GM18909 (cell line): ENCODE data around the gene MPPE1.

Experiments used
- ATAC-seq: cut with Tn5 transposase; IDR thresholded peaks from one replicate; pipeline ENCODE4 v1.9.1; 2021; ENCODE audit warnings: mild to moderate bottlenecking; ENCODE audit not compliant: unreplicated experiment, poor library complexity

The MPPE1 gene

DNA sequence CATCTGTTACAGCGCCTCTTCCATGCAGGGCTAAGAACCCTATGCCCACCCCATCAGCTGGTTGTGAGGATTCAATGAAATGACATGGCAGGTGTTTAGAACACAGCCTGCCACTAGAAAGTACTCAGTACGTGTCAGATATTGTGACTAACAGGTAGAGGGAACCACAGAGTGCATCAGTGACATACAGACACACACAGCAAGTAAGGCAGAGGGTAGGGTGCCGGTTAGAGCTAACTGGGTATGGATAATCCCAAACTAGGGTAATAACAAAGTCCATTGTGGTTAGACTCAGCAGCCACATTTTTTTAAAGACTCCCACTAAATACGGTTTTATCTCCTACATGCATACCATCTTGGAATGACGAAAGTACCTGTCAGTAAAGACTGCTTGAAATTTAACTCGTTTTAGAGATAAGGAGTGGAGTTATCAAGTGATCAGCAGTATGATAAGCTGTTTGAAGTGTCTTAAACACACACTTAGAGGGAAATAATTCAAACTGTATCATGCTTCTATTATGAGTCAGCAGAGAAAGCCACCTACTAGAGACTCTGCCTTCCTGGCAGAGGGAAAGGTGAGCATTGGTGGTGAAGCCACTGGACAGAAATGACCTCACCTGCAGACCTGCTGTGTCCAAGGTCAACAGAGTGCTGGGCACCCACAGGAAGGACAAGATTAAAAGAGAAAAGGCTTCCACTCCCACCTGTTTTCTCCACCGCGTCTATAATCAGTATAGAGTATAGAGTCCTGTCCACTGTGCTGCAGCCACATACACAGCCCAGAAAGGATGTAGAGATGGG, 20.6 kb downstream of the MPPE1 start:
- no peak for ATAC-seq

DNA sequence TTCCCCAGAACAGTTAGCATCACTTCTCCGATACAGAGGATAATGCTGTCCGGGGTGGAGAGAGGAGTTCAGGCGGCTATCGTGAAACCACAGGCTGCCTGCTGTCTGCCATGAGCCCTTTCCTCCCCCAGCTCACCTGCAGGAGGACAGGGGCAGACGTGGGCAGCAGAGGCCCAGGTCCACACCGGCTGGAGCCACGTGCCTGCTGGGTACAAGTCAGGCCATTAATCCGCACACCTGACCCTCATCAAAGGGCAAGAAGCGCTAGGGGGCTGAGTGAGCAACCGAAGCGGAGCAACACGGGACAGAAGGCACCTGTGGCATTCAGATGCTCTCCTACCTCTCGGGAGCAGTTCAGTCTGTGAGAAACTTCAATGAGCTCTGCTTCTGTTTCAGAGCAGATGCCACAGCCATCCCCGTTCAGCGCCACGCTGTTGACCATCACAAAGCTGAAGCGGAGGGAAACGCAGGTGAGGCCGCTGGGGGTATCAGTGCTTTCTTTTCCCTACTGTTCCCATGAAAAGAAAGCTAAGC, 21.5 kb downstream of the MPPE1 start:
- no peak for ATAC-seq

DNA sequence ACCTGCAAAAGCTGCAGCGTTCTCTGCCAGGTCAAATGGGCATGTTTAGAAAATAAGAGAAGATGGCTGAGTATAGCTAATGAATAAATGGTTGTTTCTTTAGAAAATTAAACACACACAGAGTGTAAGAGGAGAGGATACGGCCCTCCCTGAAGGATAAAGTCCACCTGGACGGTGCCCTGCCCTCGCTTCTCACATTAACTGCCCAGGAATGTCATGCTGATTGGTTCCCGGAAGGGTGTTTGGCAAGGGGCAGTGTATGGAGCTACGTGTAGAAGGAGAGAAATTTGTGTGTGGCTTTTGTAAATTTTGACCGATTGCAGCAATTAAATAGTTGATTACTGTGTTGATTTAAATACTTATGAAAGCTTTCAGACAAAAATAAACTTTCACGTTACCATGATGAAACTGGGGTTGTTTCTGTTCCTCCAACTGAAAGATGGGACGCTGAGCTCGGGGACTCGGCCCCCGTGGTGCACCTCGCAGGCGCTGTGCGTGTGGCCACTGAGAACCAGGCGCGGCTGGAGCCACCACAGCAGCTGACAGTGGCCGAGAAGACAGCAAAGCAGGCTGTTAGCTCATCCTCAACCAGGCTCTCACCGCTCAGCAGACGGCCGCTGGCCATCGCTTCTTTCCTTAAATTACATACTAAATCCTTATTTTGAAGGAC, 22.7 kb downstream of the MPPE1 start:
- ATAC-seq: no peak

DNA sequence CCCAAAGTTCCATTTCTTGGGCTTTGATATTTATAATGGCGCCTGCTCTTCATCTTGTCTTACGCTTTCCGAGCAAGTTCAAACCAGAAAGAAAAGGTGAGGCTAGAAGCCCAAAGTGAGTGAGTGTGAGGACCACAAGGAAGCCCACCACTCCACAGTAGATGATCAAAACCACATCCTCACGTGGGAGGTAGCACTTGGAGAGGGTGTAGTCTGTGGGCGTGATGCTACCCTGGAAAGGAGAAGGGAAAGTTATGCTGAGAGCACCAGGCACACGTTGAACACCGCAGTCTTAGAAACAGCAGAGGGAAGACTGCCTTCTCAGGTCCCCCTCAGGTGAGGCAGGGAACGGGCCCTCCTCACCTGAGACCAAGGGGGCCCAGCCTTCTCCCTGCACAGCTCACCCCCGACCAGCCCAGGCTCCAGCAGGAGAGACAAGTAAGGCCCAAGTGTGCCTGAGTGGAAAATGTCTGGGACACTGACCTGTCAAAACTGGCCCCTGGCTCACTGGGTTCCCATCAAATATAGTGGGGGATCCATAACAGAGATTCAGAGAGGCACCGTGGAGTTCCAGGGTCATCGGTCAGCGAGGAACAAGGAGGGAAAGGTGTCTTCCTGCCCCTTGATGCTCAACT, 23.6 kb downstream of the MPPE1 start:
- ATAC-seq: no peak

DNA sequence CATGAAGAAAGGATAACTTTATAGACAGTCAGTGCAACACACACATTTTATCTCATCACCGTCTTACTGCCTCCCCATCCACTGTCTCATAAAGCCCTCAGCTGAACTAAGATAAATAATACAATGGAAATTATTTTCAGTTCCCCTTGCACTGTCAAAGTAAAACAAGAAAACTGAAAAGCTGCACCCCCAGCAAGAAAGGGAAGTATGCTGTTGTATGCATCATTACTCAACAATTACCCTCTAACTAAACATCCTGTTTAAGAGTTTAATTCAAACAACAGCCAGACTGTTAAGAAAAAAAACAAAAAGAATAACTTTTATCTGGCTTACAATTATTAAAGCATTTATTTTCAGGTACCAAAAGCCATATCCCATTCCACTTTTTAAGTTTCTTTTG, 25.0 kb downstream of the MPPE1 start:
- peak; percentile 77 for ATAC-seq

DNA sequence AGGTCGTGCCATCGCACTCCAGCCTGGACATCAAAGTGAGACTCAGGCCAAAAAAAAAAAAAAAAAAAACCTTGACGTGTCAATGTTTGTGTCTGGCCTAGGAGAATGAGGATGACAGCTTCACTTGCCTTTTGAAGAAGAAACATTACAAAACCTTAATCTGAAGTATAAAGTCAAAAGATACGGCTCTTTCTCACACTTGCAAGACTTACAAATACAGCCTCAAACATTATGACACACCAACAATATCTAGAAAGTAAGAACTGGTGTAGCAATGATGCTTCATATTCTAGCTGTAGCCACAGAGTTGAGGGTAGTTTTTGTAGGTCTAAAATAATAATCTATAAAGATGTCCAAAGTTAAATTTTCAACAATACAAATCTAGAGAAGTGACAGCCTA, 25.5 kb downstream of the MPPE1 start:
- no peak for ATAC-seq

DNA sequence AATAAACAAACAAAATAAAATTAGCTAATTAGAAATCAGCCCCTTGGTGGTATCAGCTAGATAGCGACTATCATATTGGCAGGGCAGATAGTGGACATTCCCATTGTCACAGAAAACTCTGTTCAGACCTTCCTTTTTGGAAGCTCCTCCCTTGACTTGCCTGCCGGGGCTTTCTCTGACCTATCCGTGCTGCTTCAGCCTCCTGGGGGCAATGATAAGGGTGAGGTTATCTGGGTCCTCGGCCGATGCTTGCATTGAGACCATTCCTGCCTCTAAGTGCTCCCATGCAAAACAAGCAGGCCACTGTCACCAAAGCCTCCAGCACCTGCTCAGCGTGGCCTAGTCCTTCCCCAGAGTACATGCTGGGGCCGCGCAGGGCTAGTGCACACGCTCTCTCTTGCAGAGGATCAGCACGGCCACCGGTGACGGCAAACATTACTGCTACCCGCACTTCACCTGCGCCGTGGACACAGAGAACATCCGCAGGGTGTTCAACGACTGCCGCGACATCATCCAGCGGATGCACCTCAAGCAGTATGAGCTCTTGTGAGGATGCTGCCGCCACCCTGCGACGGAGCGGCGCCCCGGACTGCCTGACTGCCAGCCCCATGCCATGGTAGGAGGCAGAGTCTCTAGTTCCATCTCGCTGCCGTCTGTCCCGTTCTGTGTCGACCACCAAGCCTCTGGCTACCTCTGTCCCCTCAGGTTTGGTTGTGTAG, 27.4 kb downstream of the MPPE1 start:
- ATAC-seq: no peak

DNA sequence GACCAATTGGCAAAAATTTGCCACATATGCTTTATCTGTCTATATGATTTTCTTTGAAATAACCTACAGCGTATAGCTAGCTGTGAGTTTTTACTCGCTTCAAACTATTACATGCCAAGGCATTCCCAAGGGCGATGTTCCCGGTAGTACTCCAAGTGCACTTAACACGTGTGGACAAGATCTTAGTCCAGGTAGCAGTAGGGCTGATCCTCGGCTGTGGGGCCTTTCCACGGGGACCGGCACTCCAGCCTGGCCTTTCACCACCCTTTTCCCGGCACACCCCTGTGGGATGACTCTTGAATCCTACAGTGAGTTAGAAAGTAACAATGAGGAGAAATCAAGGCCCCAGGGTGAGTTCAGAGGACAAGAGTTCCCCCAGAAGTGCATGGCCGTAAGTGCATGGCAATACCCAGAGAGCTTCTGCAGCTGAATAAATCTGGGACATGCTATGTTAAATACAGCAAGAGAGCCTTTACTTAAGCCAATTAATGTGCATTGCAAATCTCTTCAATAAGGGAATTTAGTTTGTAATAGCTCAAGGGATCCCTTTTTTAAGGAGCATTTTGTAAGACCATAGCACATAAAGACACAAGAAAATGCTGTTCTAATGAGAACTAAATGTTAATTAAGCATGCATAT, 30.5 kb downstream of the MPPE1 start:
- ATAC-seq: no peak

DNA sequence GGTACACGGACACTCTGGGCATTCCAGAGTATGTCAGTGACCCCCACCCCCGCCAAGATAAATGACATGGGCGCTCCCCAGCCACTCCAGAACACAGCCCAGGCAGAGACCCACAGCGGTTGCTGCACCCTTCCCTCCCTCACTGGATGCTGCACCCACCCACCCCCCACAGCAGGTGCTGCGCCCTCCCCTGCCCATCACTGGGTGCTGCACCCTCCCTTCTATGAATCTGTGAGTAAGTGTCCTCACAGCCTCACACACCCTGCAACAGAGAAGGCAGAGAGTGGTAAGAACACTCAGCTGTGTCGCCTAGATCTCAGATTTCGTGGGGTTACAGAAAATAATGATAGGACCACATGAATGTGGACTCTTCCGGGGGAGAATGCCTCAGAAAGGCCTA, 33.4 kb downstream of the MPPE1 start:
- no peak for ATAC-seq

DNA sequence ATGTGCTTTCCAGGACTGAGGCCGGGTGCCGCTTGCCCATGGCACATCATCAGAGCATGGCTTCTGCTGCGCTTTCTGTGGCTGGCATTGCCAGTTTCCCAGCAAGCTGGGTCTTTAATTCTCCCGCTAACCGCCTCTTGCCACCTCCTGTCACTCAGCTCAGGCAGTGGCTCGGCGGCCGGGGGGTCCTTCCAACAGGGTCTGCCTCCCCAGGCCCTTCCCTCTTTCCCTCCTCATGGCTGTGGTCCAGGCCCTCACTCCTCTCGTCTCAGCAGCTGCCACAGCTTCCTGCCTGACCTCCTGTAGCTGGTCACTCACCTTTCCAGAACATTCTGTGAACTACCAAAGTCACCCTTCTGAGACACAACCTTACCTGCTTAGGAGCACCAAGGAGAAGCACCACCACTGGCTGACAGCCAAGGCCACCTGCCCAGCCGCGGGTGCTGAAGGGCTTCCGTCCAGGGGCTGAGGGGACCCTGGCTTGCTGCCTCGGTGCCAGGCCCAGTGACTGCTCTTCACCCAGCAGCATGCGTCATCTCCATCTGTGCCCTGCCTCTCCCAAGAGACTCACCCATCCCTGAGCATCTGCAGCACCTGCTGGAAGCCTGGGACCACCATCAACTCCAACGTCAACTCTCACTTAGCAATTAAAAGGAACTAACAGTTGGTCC, 34.3 kb downstream of the MPPE1 start:
- no peak for ATAC-seq

DNA sequence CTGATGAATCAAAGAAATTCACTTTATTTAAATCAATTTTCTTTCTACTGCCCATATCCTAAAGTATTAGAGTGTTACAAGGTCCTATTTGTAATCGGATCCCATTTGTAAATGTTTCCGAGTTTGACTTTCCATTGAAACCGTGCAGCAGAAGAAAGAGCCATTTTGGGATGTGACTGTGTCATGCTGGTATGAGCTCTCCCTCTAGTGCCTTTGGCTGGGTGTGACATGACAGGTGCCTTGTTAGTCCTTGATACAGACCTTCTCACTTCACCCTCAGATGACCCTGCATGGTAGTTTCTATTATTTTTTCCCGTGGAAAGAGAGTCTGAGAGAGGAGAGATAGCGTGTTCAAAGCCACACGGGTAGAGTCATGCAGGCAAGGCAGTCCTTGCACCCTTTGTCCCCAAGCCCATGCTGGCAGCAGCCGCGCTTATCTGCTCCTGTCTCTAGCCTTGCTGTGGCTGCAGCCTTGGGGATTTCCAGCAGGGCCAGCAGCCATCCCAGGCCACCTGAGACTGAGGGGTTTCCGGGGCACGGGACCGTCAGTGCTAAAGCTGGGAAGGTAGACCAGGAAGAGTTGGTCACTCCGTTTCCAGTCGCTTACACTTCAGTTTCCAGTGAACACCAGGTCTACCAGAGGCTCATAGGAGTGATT, 35.5 kb downstream of the MPPE1 start:
- ATAC-seq: no peak

DNA sequence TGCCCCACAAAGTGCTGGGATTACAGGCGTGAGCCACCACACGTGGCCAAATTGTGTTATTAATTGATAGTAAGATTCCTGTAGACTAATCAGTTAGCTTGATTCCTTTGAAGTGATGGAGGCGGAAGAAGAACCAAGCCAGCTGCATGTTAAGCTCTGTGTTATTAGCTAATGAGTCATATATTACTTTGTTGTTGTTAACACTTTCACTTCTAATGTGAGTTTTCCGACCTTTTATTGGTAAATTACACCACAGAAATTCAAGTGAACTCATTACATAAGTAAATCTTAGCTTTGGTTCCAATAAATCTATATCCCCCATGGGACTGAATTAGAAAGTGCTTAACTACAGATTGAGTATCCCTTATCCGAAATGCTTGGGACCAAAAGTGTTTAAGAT, 36.6 kb downstream of the MPPE1 start:
- ATAC-seq: no peak

DNA sequence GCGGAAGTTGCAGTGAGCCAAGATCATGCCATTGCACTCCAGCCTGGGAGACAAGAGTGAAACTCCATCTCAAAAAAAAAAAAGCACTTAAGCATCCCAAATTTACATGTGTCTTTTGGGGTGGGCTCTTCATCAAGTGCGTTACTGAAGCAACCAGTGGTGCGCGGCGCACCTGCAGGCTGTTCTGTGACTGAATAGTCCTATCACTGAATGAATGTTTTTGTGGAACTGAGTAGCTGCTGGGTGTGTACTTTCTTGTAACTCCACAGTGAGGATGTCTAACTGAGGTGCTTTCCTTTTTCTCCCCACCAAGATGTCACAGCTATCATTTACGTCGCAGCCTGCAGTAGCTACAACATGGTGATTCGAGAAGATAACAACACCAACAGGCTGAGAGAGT, 39.9 kb downstream of the MPPE1 start:
- ATAC-seq: no peak

DNA sequence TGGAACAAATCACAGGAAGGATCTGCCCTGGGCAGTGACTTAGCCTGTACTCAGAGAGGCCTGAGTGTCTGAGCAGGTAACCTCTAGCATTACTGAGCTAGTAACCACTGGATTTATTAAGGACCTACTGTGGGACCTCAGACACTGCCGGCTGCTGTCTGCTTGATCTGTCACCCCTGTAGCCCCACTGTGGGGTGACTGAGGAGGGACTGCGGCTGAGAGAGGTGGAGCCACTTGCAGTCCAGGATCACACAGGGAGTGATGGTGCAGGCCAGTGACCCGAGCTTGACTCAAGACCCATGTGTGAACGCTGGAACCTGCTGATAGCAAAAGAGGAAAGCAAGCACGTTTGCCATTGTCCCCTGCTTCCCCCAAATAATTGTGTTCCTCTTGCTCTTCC, 41.4 kb downstream of the MPPE1 start:
- ATAC-seq: no peak

DNA sequence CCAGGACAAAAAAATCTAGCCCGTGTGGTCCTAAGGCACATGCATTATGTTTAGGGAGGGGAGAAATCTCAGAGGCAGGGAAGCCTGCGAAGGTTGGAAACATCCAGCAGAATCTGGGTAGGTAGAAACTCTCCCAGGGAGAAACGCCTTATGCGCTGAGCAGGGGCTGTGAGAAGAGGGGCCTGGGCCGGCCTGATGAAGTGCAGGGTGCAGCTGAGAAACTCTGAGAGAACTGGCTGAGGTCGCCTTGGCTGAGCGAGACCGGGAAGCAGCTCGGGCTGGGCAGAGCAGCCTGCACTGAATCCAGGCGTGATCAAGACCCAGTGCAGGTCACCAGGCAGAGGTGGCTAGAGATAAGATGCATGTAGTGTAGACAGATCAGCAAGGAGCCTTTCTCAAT, 41.8 kb downstream of the MPPE1 start:
- ATAC-seq: no peak

DNA sequence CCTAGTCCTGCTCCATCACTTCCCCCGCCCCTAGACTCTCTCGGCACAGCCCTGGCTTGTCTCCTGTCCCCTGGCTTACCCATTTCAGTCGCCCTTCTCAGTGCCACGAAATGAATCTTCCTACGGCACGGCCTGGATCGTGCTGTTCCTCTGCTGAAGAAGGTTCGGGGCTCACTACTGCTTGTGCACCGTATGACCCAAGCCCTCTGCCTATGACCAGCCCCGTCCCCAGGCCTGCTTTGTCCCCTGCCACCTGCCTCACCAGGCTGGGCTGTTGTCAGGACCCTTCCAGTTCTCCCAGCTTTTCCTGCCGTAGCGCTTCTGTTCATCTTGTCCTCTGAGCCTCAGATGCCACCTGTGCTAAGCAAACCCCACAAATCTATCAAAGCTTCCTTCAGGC, 43.0 kb downstream of the MPPE1 start:
- ATAC-seq: no peak

DNA sequence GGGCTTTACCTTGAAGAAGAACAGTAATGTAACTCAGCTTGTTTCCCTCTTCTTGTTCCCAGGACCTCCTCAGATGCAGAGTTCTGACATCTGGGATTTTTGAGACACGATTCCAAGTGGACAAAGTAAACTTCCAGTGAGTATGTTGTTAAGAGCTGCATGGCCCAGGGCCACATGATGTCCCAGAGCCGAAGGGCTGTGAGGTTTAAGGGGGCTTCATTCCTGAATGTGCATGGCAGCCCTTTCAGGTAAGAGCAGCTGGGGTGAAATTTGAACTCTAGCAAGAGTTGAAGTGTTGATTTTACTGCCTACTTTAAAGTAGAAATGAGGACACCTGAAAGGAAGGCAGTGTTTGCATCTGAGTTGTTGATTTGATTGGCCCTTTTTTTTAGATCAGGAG, 43.6 kb downstream of the MPPE1 start:
- ATAC-seq: no peak

DNA sequence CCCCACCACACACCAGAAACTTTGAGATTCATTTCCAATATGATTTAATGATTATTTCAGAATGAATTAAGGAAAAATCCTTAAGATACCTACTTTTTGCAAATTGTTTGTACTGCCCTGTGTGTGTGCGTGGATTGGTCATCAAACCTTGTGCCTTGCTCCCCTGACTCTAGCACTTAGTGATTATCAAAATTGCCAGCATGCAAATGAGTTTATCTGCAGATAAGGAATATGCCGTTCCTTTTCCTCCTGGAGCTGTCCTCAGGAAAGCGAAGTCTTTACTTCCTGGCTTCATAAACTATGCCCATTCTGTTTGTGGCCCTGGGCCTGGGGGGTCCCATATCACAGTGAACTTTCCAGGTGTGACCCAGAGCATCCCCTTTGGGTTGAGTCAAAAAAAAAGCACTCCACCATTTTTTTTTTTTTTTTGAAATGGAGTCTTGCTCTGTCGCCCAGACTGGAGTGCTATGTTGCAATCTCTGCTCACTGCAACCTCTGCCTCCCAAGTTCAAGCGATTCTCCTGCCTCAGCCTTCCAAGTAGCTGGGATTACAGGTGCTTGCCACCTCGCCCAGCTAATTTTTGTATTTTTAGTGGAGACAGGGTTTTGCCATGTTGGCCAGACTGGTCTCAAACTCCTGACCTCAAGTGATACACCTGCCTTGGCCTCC, 45.5 kb downstream of the MPPE1 start:
- no peak for ATAC-seq
